ENCODE results near the gene GRB10. TPM values are rescaled to one million over a fixed set of nuclear protein-coding genes. Genes with fewer than 3 reads are reported as not detected.

GRB10 gene
- total RNA-seq, 4 donors from 2014 or later: 32.1 to 50.3 (median 38.1) TPM

- Histone ChIP-seq H3K4me3 (no peak overlapping the region), H3K9me3 (no peaks in the 10 kb centered on the region), H3K27ac (no peak overlapping the region), H3K4me1 (no peaks in the 10 kb centered on the region), H3K27me3 (no peaks in the 10 kb centered on the region), H3K36me3 (no peaks in the 10 kb centered on the region)
- DNase-seq: no peak
- TF ChIP-seq CTCF (IDR thresholded peaks at IDR 0.05) (peak in 1 of 6 experiments; percentile 3), POLR2A (IDR thresholded peaks at IDR 0.05) (no peak)
These were observed 19.2 kb upstream of the GRB10 start for GRCh38 chr7:50801907-50802306.

- Histone ChIP-seq H3K27ac (no peak overlapping the region), H3K4me3 (no peak overlapping the region), H3K9me3 (no peaks in the 10 kb centered on the region), H3K27me3 (no peaks in the 10 kb centered on the region), H3K4me1 (no peaks in the 10 kb centered on the region), H3K36me3 (no peaks in the 10 kb centered on the region)
- TF ChIP-seq POLR2A (IDR thresholded peaks at IDR 0.05): no peak
- TF ChIP-seq CTCF (IDR thresholded peaks at IDR 0.05): no peak
- DNase-seq: no peak
These were observed 17.2 kb upstream of the GRB10 start for GRCh38 chr7:50799873-50800272.

GRCh38 chr7:50798126-50798525, 15.4 kb upstream of the GRB10 start:
- H3K9me3 ChIP-seq: no peaks in the 10 kb centered on the region
- TF ChIP-seq CTCF (IDR thresholded peaks at IDR 0.05): no peak
- no peak for TF ChIP-seq POLR2A (IDR thresholded peaks at IDR 0.05)
- H3K27ac ChIP-seq: no peak overlapping the region
- no peaks in the 10 kb centered on the region for H3K36me3 ChIP-seq
- H3K27me3 ChIP-seq: no peaks in the 10 kb centered on the region
- no peaks in the 10 kb centered on the region for H3K4me1 ChIP-seq
- H3K4me3 ChIP-seq: no peak overlapping the region
- DNase-seq: no peak

GRCh38 chr7:50795831-50796230, 13.1 kb upstream of the GRB10 start:
- no peak overlapping the region for H3K4me3 ChIP-seq
- no peak overlapping the region for H3K27ac ChIP-seq
- H3K36me3 ChIP-seq: no peaks in the 10 kb centered on the region
- H3K4me1 ChIP-seq: peaks cover 0 to 6% (median 0%) of the 10 kb centered on the region in 4 donors
- no peaks in the 10 kb centered on the region for H3K27me3 ChIP-seq
- DNase-seq: no peak
- no peaks in the 10 kb centered on the region for H3K9me3 ChIP-seq
- TF ChIP-seq CTCF (IDR thresholded peaks at IDR 0.05): peak in 1 of 6 experiments; percentile 13
- TF ChIP-seq POLR2A (IDR thresholded peaks at IDR 0.05): no peak

- TF ChIP-seq CTCF (IDR thresholded peaks at IDR 0.05) (no peak), POLR2A (IDR thresholded peaks at IDR 0.05) (no peak)
- H3K27me3 ChIP-seq: no peaks in the 10 kb centered on the region
- H3K9me3 ChIP-seq: no peaks in the 10 kb centered on the region
- H3K4me1 ChIP-seq: peaks cover 0 to 6% (median 0%) of the 10 kb centered on the region in 4 donors
- no peak overlapping the region for H3K4me3 ChIP-seq
- DNase-seq: no peak
- H3K36me3 ChIP-seq: no peaks in the 10 kb centered on the region
- no peak overlapping the region for H3K27ac ChIP-seq
These were observed 12.6 kb upstream of the GRB10 start for GRCh38 chr7:50795253-50795652.

Data from Peyer's patch (tissue), 4 donors.